ENCODE results near the gene PTAFR. TPM values are rescaled to one million over a fixed set of nuclear protein-coding genes. Genes with fewer than 3 reads are reported as not detected.

The PTAFR gene
- total and polyA plus RNA-seq, 2 of the 4 experiments (the other 2 are of a cell fraction) = 0.17 to 0.18 TPM

- no peak overlapping the region for H3K9ac ChIP-seq (ENCODE audit: low read depth, low read length)
- BruUV-seq (replicated peaks) = no TSS peak
- no peak for TF ChIP-seq CHD1 (IDR thresholded peaks at IDR 0.05; ENCODE audit: low read depth, low read length)
- no peak for TF ChIP-seq RCOR1 (IDR thresholded peaks at IDR 0.05; ENCODE audit: insufficient replicate concordance, low read length)
- no peak for TF ChIP-seq MXI1 (IDR thresholded peaks at IDR 0.05; ENCODE audit: borderline replicate concordance, low read depth, low read length)
- no peak for TF ChIP-seq RAD21 (IDR thresholded peaks at IDR 0.05; ENCODE audit: low read length)
- no peak for TF ChIP-seq FOS (IDR thresholded peaks at IDR 0.05; ENCODE audit: low read depth, low read length)
- no peak for TF ChIP-seq CEBPB (IDR thresholded peaks at IDR 0.05; ENCODE audit: low read depth, low read length)
- TF ChIP-seq BHLHE40 (IDR thresholded peaks at IDR 0.05; ENCODE audit: low read depth, low read length) = no peak
- TF ChIP-seq NFE2L2 (IDR thresholded peaks at IDR 0.05; ENCODE audit: low read depth, low read length) = no peak
- no peak for TF ChIP-seq MAFK (IDR thresholded peaks at IDR 0.05; ENCODE audit: low read depth, low read length)
- TF ChIP-seq CTCF (conservative IDR thresholded peaks at IDR 0.05; ENCODE audit: low read depth, low read length) = no peak
- TF ChIP-seq SMC3 (IDR thresholded peaks at IDR 0.05; ENCODE audit: low read depth, low read length) = no peak
- no peak for TF ChIP-seq POLR2A (IDR thresholded peaks at IDR 0.05; ENCODE audit: low read depth, low read length)
- no peak for TF ChIP-seq ELK1 (IDR thresholded peaks at IDR 0.05; ENCODE audit: borderline replicate concordance, low read depth, low read length)
- no peak for TF ChIP-seq RFX5 (IDR thresholded peaks at IDR 0.05; ENCODE audit: low read depth, low read length)
- no peak for TF ChIP-seq MAZ (IDR thresholded peaks at IDR 0.05; ENCODE audit: borderline replicate concordance, low read depth, low read length)
- TF ChIP-seq USF2 (IDR thresholded peaks at IDR 0.05; ENCODE audit: low read depth, low read length) = no peak
- H3K18ac ChIP-seq (ENCODE audit: low read depth, low read length) = no peak overlapping the region
- ATAC-seq (ENCODE audit: low read depth) (no peak), DNase-seq (no peak)
- H3K4me3 ChIP-seq (ENCODE audit: insufficient read depth, low read depth, low read length) = no peak overlapping the region
- H2BK5ac ChIP-seq (ENCODE audit: low read depth, low read length, poor library complexity, severe bottlenecking) = no peak overlapping the region
- H3K9me1 ChIP-seq (ENCODE audit: insufficient read depth, low read length) = peaks cover 3% of the 10 kb centered on the region
- no peak overlapping the region for H3K14ac ChIP-seq (replicated peaks; ENCODE audit: low read depth, low read length)
- H4K8ac ChIP-seq (ENCODE audit: low read depth in 2 of 2, low read length in 2 of 2) = 0 out of 4 replicates have a peak overlapping the region, but pooled peaks of 1 of the 2 experiments have one; percentile 38
- WGBS, 2 experiments (ENCODE audit: extremely low coverage in 2 of 2, insufficient read length in 1 of 2) = no CpG with 5 or more reads among the region's 2 CpGs
- peaks cover 5% of the 10 kb centered on the region; the same call in 1 of the 2 replicates for H3K4me1 ChIP-seq (ENCODE audit: control insufficient read depth, insufficient read depth, low read length)
- no peak overlapping the region for H2BK120ac ChIP-seq (ENCODE audit: low read depth, low read length)
- H2BK15ac ChIP-seq (ENCODE audit: low read depth, low read length) = peak overlapping the region; percentile 12; the same call in 1 of the 3 replicates
- no peak overlapping the region for H2AK9ac ChIP-seq (replicated peaks; ENCODE audit: low read depth, low read length, poor library complexity)
- H3K4me2 ChIP-seq (ENCODE audit: low read depth, low read length) = no peak overlapping the region
- intact Hi-C loops (cut with micrococcal nuclease) (no loop called here), dilution Hi-C loops (cut with HindIII; ENCODE audit: low sequenced_read_pairs, unreplicated experiment) (no loop called here), in situ Hi-C loops (cut with MboI; ENCODE audit: low sequenced_read_pairs) (no loop called here)
- H4K91ac ChIP-seq (ENCODE audit: insufficient read depth, low read depth, low read length) = no peak overlapping the region
- H2AK5ac ChIP-seq (ENCODE audit: low read depth, low read length) = peak overlapping the region; percentile 87; the same call in 1 of the 2 replicates
- H3K27me3 ChIP-seq (ENCODE audit: control insufficient read depth, insufficient read depth, low read length) = no peaks in the 10 kb centered on the region
- no peaks in the 10 kb centered on the region for H3K9me3 ChIP-seq (ENCODE audit: control insufficient read depth, insufficient read depth, low read length)
- no peak overlapping the region for H4K5ac ChIP-seq (ENCODE audit: low read depth, low read length)
- H3K23ac ChIP-seq (ENCODE audit: low read depth, low read length) = no peak overlapping the region
- CTCF ChIA-PET = interaction anchor here (0.8 kb wide), 1 partner anchor 20 kb away, joined by 3 read pairs; no protein-coding TSS in a partner anchor
- H3K79me1 ChIP-seq (ENCODE audit: low read depth in 1 of 2, low read length in 2 of 2) = no peaks in the 10 kb centered on the region
- H3K56ac ChIP-seq (ENCODE audit: extremely low read depth, insufficient read depth, low read length) = no peak overlapping the region
- POLR2A ChIA-PET (ENCODE audit: unreplicated experiment) = no interaction called here
- H4K20me1 ChIP-seq (ENCODE audit: insufficient read depth, low read length) = no peaks in the 10 kb centered on the region
- no peak overlapping the region for H2AFZ ChIP-seq (replicated peaks; ENCODE audit: low read length, poor library complexity)
- no peaks in the 10 kb centered on the region for H3K36me3 ChIP-seq (ENCODE audit: control insufficient read depth, insufficient read depth, low read length)
- H2BK20ac ChIP-seq (ENCODE audit: low read depth, low read length) = no peak overlapping the region
- 0 out of 2 replicates have a peak overlapping the region, but pooled peaks have one; percentile 36 for H3K4ac ChIP-seq (ENCODE audit: low read depth, low read length)
- no peak overlapping the region for H3K27ac ChIP-seq (ENCODE audit: insufficient read depth, low read length)
These were observed 65.3 kb downstream of the PTAFR start for GRCh38 chr1:28111157-28111556.
